Neural progenitor cell (in vitro differentiated cells): Measurements from ENCODE around the gene TMEM94. TPM values are rescaled to one million over a fixed set of nuclear protein-coding genes. Genes with fewer than 3 reads are reported as not detected.

ENCODE experiments used
- DNase-seq: peaks from one replicate; pipeline ENCODE4 v3.0.0-alpha.2; 2016; ENCODE audit warnings: low spot score
- H2AFZ ChIP-seq: fragments of 200-600 bp; sonication (generic); replicated peaks from 2 replicates; pipeline ENCODE4 v1.6.1; 2016; ENCODE audit warnings: antibody characterized with exemption
- H3F3A ChIP-seq: fragments of 200-600 bp; sonication (generic); 2 replicates; pipeline ENCODE4 v1.6.1; 2016; ENCODE audit warnings: antibody characterized with exemption, low read depth
- H3K27ac ChIP-seq: fragments of 200-600 bp; sonication (generic); 2 replicates; pipeline ENCODE4 v1.5.1; 2016; ENCODE audit warnings: mild to moderate bottlenecking
- H3K27me3 ChIP-seq: fragments of 200-600 bp; sonication (generic); 2 replicates; pipeline ENCODE4 v1.6.1; 2016; ENCODE audit warnings: mild to moderate bottlenecking, moderate library complexity
- H3K36me3 ChIP-seq: fragments of 200-600 bp; sonication (generic); 2 replicates; pipeline ENCODE4 v1.5.1; 2016
- H3K4me1 ChIP-seq: fragments of 200-600 bp; sonication (generic); 2 replicates; pipeline ENCODE4 v1.6.1; 2016; ENCODE audit warnings: mixed run types
- H3K4me2 ChIP-seq: fragments of 200-600 bp; sonication (generic); 2 replicates; pipeline ENCODE4 v1.6.1; 2016
- H3K4me3 ChIP-seq: fragments of 200-600 bp; sonication (generic); 2 replicates; pipeline ENCODE4 v1.5.1; 2016
- H3K79me2 ChIP-seq: fragments of 200-600 bp; sonication (generic); 2 replicates; pipeline ENCODE4 v1.6.1; 2016; ENCODE audit warnings: low read depth
- H3K9ac ChIP-seq: fragments of 200-600 bp; sonication (generic); 2 replicates; pipeline ENCODE4 v1.6.1; 2016
- H3K9me3 ChIP-seq: fragments of 200-600 bp; sonication (generic); 2 replicates; pipeline ENCODE4 v1.5.1; 2016; ENCODE audit warnings: low read depth
- H4K20me1 ChIP-seq: fragments of 200-600 bp; sonication (generic); 2 replicates; pipeline ENCODE4 v1.6.1; 2016; ENCODE audit warnings: low read depth
- H3K27ac Mint-ChIP-seq: 3 replicates; pipeline ENCODE4 v1.8.0; 2021; ENCODE audit warnings: mixed read lengths
- H3K27me3 Mint-ChIP-seq: 2 replicates; pipeline ENCODE4 v1.8.0; 2022; ENCODE audit warnings: low read depth, mild to moderate bottlenecking, inconsistent platforms, moderate library complexity, mixed read lengths; ENCODE audit not compliant: insufficient read depth
- H3K36me3 Mint-ChIP-seq: 3 replicates; pipeline ENCODE4 v1.8.0; 2021; ENCODE audit warnings: mixed read lengths
- H3K4me1 Mint-ChIP-seq: 3 replicates; pipeline ENCODE4 v1.8.0; 2021; ENCODE audit warnings: mixed read lengths
- H3K4me3 Mint-ChIP-seq: 3 replicates; pipeline ENCODE4 v1.8.0; 2021; ENCODE audit warnings: mild to moderate bottlenecking, moderate library complexity, mixed read lengths
- H3K9me3 Mint-ChIP-seq: 3 replicates; pipeline ENCODE4 v1.8.0; 2020; ENCODE audit warnings: mixed read lengths
- CTCF ChIP-seq: fragments of 200-600 bp; sonication (generic); IDR thresholded peaks from 2 replicates; pipeline ENCODE4 v1.5.1; 2017; ENCODE audit warnings: antibody characterized with exemption, mild to moderate bottlenecking
- EZH2 ChIP-seq: fragments of 200-600 bp; sonication (generic); IDR thresholded peaks from 2 replicates; pipeline ENCODE4 v1.6.1; 2017; ENCODE audit warnings: antibody characterized with exemption, mild to moderate bottlenecking, moderate library complexity
- EZH2phosphoT487 ChIP-seq: fragments of 200-600 bp; sonication (generic); IDR thresholded peaks from 2 replicates; pipeline ENCODE4 v1.6.1; 2017; ENCODE audit warnings: antibody characterized with exemption
- total RNA-seq: library from RNA; depleted of rRNA; stranded (reverse); fragments of >200 nt; gene quantifications from 2 replicates; pipeline ENCODE4 v1.2.3, GENCODE V29; 2015; ENCODE audit warnings: low replicate concordance

Gene TMEM94
- total RNA-seq, 1 donor from 2014 or later = 23.6 TPM

- Mint-ChIP-seq H3K4me1 (no peaks in the 10 kb centered on the region), H3K27me3 (no peaks in the 10 kb centered on the region), H3K36me3 (peaks cover 11% of the 10 kb centered on the region), H3K9me3 (no peaks in the 10 kb centered on the region), H3K4me3 (no peak overlapping the region), H3K27ac (no peak overlapping the region)
- Histone ChIP-seq H3K4me2 (no peak overlapping the region), H3K4me3 (no peak overlapping the region), H4K20me1 (peaks cover 5% of the 10 kb centered on the region), H3K9me3 (no peaks in the 10 kb centered on the region), H3K27ac (no peak overlapping the region), H3K36me3 (no peaks in the 10 kb centered on the region), H3K4me1 (no peaks in the 10 kb centered on the region), H3K9ac (no peak overlapping the region), H3K27me3 (no peaks in the 10 kb centered on the region), H3K79me2 (no peaks in the 10 kb centered on the region), H3F3A (no peaks in the 10 kb centered on the region), H2AFZ (no peak overlapping the region)
- no peak for DNase-seq
- TF ChIP-seq CTCF (no peak), EZH2 (no peak), EZH2phosphoT487 (no peak)
Measured at GRCh38 chr17:75500419-75501216, 44.2 kb downstream of the TMEM94 start.

GRCh38 chr17:75501378-75502071 is 45.1 kb downstream of the TMEM94 start:
- no peaks in the 10 kb centered on the region for H3K27me3 ChIP-seq
- TF ChIP-seq CTCF (no peak), EZH2phosphoT487 (no peak), EZH2 (no peak)
- H3K27ac Mint-ChIP-seq = no peak overlapping the region
- peaks cover 14% of the 10 kb centered on the region for H3K36me3 Mint-ChIP-seq
- no peak overlapping the region for H3K27ac ChIP-seq
- no peaks in the 10 kb centered on the region for H3K36me3 ChIP-seq
- H3K4me3 ChIP-seq = no peak overlapping the region
- no peak for DNase-seq
- no peak overlapping the region for H3K4me2 ChIP-seq
- no peaks in the 10 kb centered on the region for H3K9me3 Mint-ChIP-seq
- no peaks in the 10 kb centered on the region for H3K79me2 ChIP-seq
- H3K27me3 Mint-ChIP-seq = no peaks in the 10 kb centered on the region
- H3K9me3 ChIP-seq = no peaks in the 10 kb centered on the region
- H3K4me3 Mint-ChIP-seq = no peak overlapping the region
- H3K4me1 Mint-ChIP-seq = no peaks in the 10 kb centered on the region
- no peak overlapping the region for H2AFZ ChIP-seq
- H3K4me1 ChIP-seq = no peaks in the 10 kb centered on the region
- H3F3A ChIP-seq = no peaks in the 10 kb centered on the region
- H4K20me1 ChIP-seq = peaks cover 5% of the 10 kb centered on the region
- H3K9ac ChIP-seq = no peak overlapping the region

GRCh38 chr17:75502072-75502720 is 45.8 kb downstream of the TMEM94 start:
- no peaks in the 10 kb centered on the region for H3K79me2 ChIP-seq
- TF ChIP-seq EZH2 (no peak), EZH2phosphoT487 (no peak), CTCF (no peak)
- H3K27ac ChIP-seq = no peak overlapping the region
- H3K36me3 Mint-ChIP-seq = peaks cover 13% of the 10 kb centered on the region
- H3K4me1 ChIP-seq = no peaks in the 10 kb centered on the region
- no peaks in the 10 kb centered on the region for H3K36me3 ChIP-seq
- H4K20me1 ChIP-seq = peaks cover 5% of the 10 kb centered on the region
- no peaks in the 10 kb centered on the region for H3F3A ChIP-seq
- no peaks in the 10 kb centered on the region for H3K9me3 Mint-ChIP-seq
- H3K4me3 Mint-ChIP-seq = no peak overlapping the region
- no peaks in the 10 kb centered on the region for H3K4me1 Mint-ChIP-seq
- no peak overlapping the region for H3K4me2 ChIP-seq
- no peak for DNase-seq
- no peaks in the 10 kb centered on the region for H3K9me3 ChIP-seq
- no peak overlapping the region for H3K27ac Mint-ChIP-seq
- no peaks in the 10 kb centered on the region for H3K27me3 ChIP-seq
- H3K9ac ChIP-seq = no peak overlapping the region
- H3K27me3 Mint-ChIP-seq = peaks cover 2% of the 10 kb centered on the region
- H3K4me3 ChIP-seq = no peak overlapping the region
- H2AFZ ChIP-seq = no peak overlapping the region
